Left ventricle myocardium inferior (tissue), 1 donor: ENCODE results near the gene CDC42BPG. TPM values are rescaled to one million over a fixed set of nuclear protein-coding genes. Genes with fewer than 3 reads are reported as not detected.

Experiments used
- DNase-seq: peaks from one replicate; pipeline ENCODE4 v3.0.0-alpha.2; 2020
- H3K27ac ChIP-seq: fragments of 200-600 bp; replicated peaks from 2 replicates; pipeline ENCODE4 v1.8.0; 2021
- H3K27me3 ChIP-seq: fragments of 200-600 bp; 2 replicates; pipeline ENCODE4 v1.8.0; 2021; ENCODE audit warnings: low read depth
- H3K36me3 ChIP-seq: fragments of 200-600 bp; 2 replicates; pipeline ENCODE4 v1.8.0; 2021
- H3K4me1 ChIP-seq: fragments of 200-600 bp; 2 replicates; pipeline ENCODE4 v1.8.0; 2021
- H3K4me3 ChIP-seq: fragments of 200-600 bp; 2 replicates; pipeline ENCODE4 v1.8.0; 2021; ENCODE audit warnings: mild to moderate bottlenecking, moderate library complexity
- H3K9me3 ChIP-seq: fragments of 200-600 bp; replicated peaks from 2 replicates; pipeline ENCODE4 v1.8.0; 2021
- intact Hi-C: fragments of 100-400 bp; cut with micrococcal nuclease; formaldehyde crosslinking; loops from one replicate; pipeline ENCODE4 v1.11.0; 2022
- total RNA-seq: library from RNA; stranded (reverse); fragmentation: NEBNext Ultra II Directional; extraction: Animal tissue kit (Norgen Biotek cat#: 25700); gene quantifications from one replicate; pipeline ENCODE4 v1.2.1, GENCODE V29; 2021
- TF ChIP-seq, protein P1 (sequence below): fragments of 200-600 bp; IDR thresholded peaks from 2 replicates; pipeline ENCODE4 v1.8.0; 2021; ENCODE audit warnings: antibody characterized with exemption, mild to moderate bottlenecking, borderline replicate concordance
- donor health status: DM: no; HTN: yes; CAD: no; lungs with severe emphysema.

The CDC42BPG gene
- total RNA-seq, 1 donor from 2014 or later: 1.1 TPM

DNA sequence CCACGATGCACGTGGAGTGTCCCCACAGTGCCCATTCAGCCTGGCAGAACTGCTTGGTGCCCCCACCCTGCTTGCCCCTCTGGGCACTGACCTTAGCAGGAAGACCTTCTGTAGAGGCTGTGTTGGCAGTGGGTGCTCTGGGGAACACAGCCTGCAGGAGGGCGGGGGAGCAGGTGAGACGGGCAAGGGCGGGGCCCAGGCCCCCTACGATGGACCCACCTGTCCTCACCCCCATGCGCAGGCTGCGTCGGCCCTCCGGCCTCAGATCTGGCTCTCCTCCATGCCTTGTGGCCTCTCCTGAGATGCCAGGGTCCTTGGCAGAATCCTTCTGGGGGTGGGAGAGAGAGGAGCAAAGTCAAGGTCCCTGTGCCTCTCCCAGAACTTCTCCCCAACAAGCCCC lies 10.9 kb downstream of the CDC42BPG start:
- intact Hi-C loops: no loop called here
- Histone ChIP-seq H3K4me3 (no peak overlapping the region), H3K36me3 (no peaks in the 10 kb centered on the region), H3K9me3 (no peaks in the 10 kb centered on the region), H3K4me1 (no peaks in the 10 kb centered on the region), H3K27ac (no peak overlapping the region), H3K27me3 (no peaks in the 10 kb centered on the region)
- DNase-seq: no peak
- TF ChIP-seq, protein P1, sequence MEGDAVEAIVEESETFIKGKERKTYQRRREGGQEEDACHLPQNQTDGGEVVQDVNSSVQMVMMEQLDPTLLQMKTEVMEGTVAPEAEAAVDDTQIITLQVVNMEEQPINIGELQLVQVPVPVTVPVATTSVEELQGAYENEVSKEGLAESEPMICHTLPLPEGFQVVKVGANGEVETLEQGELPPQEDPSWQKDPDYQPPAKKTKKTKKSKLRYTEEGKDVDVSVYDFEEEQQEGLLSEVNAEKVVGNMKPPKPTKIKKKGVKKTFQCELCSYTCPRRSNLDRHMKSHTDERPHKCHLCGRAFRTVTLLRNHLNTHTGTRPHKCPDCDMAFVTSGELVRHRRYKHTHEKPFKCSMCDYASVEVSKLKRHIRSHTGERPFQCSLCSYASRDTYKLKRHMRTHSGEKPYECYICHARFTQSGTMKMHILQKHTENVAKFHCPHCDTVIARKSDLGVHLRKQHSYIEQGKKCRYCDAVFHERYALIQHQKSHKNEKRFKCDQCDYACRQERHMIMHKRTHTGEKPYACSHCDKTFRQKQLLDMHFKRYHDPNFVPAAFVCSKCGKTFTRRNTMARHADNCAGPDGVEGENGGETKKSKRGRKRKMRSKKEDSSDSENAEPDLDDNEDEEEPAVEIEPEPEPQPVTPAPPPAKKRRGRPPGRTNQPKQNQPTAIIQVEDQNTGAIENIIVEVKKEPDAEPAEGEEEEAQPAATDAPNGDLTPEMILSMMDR: no peak

DNA sequence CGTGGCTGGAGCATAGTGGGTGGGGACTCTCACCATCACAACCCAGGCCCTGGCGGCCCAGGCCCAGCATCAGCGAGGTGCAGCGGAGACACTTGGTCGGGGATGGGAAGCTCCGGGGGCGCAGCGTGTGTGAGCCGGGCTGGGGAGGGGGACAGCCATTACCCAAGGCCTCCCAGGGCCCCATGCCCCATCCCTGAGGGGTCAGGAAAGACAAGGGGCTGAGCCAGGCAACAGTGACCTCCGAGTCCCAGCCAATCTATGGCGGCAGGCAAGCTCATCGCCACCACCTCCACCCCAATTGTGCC lies 11.3 kb downstream of the CDC42BPG start:
- TF ChIP-seq, protein P1: no peak
- Histone ChIP-seq H3K4me3 (no peak overlapping the region), H3K36me3 (no peaks in the 10 kb centered on the region), H3K27ac (no peak overlapping the region), H3K9me3 (no peaks in the 10 kb centered on the region), H3K4me1 (no peaks in the 10 kb centered on the region), H3K27me3 (no peaks in the 10 kb centered on the region)
- intact Hi-C loops: no loop called here
- no peak for DNase-seq

DNA sequence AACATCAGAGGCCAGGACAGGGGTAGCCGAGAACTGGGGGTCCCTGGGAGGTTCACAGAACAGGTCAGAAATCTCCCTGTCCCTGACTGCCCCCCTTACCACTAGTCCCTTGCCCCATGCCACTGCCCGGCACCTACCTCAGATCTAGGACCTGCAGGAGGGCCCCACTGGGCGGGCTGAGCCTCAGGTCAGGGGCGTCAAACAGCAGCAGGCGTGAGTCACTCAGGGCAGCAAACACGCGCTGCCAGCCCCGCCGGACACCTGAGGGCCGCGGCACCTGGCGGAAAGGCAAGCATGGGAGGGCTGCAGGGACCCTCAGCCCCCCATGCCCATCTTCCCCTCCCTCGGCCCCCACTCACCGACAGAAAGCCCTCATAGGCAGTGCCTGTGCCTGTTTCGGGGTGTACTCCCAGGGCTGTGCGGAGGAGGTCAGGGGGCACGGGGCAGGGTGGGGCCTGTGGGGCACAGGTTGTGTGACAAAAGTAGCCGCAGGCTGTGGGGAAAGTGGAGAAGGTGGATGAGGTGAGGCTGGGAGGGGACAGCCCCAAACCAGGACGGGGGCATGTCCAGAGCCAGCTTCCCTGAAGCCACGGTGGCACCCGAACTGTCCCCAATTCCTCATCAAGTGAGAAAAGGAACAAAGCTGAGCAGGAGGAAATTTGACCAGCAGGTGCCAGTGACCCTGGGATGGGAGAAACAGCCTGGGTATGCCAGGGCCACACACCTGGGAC lies 11.8 kb downstream of the CDC42BPG start:
- TF ChIP-seq, protein P1: no peak
- Histone ChIP-seq H3K27ac (no peak overlapping the region), H3K27me3 (no peaks in the 10 kb centered on the region), H3K36me3 (no peaks in the 10 kb centered on the region), H3K4me3 (no peak overlapping the region), H3K4me1 (no peaks in the 10 kb centered on the region), H3K9me3 (no peaks in the 10 kb centered on the region)
- DNase-seq: no peak
- intact Hi-C loops: no loop called here

DNA sequence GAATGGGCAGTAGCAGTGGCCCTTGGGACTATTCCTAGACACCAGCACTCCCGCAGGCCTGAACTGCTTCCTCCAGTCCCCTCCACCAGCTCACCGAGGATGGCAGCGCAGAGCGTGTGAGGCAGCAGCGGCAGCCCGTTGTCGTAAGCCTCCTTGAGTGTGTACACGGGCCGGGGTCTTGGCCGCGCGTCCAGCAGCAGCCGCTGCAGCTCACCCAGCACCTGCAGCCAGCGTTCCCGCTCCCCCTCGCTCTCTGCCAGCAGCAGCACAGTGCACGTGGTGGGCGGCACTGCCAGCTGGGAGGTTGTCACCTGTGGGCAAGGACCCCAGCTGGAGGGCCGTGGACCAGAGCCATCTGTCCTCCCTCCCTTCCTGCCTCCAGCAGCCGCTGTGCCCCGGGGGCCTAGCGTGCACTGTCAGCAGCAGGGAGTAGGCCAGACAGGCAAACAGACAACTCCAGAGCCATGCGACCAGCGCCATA lies 13.0 kb downstream of the CDC42BPG start:
- intact Hi-C loops: no loop called here
- no peaks in the 10 kb centered on the region for H3K36me3 ChIP-seq
- no peaks in the 10 kb centered on the region for H3K27me3 ChIP-seq
- H3K4me1 ChIP-seq: no peaks in the 10 kb centered on the region
- no peak overlapping the region for H3K4me3 ChIP-seq
- TF ChIP-seq, protein P1: no peak
- no peaks in the 10 kb centered on the region for H3K9me3 ChIP-seq
- H3K27ac ChIP-seq: no peak overlapping the region
- DNase-seq: no peak

DNA sequence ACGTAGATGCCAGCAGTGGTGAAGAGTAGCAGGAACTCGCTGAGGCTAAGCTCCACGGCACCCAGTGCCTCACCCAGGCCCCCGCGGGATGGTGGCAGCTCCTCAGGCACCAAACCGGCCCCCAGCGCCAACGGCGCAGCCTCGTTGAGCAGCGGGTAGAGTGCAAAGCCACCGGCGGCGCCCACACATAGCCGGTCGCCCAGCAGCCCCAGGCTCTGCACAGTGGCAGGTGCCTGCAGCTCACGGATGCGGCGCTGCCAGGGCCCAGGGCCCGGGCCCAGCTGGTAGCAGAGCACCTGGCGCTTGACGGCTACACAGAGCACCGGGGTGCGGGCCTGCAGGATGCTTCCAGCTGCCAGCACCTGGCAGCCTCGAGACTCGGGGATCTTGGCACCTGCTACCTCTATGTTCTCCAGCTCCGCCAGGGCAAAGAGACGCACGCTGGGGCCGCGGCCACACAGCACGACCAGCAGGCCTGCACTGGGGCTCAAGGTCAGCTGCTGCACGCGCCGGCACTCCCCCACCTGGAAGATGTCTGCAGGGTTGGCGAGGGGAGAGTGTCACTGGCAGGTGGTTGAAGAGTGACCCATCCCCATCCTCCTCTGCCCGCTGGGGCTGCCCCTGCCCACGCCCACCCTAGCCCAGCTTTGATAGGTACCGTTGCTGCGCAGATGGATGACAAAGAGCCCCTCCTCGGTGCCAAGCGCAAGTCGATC lies 14.8 kb downstream of the CDC42BPG start:
- Histone ChIP-seq H3K4me3 (no peak overlapping the region), H3K27ac (no peak overlapping the region), H3K9me3 (no peaks in the 10 kb centered on the region), H3K4me1 (no peaks in the 10 kb centered on the region), H3K27me3 (no peaks in the 10 kb centered on the region), H3K36me3 (no peaks in the 10 kb centered on the region)
- TF ChIP-seq, protein P1: no peak
- intact Hi-C loops: no loop called here
- DNase-seq: no peak
